Endothelial cell of umbilical vein (primary cell): ENCODE measurements around the gene TICAM1. TPM values are rescaled to one million over a fixed set of nuclear protein-coding genes. Genes with fewer than 3 reads are reported as not detected.

ENCODE experiments used
- BruUV-seq: library from RNA; stranded (reverse); fragments of 400-500 nt; replicated peaks from 2 replicates; lab custom pipeline; 2021; lab: Mats Ljungman, UMichigan
- CTCF ChIA-PET: fragments of 300-600, 350-600 bp; sonication (Branson Sonifier 250); formaldehyde crosslinking; loops from one replicate; lab custom pipeline; 2021; ENCODE audit warnings: antibody characterized with exemption, inconsistent platforms; lab: Charles Lee
- POLR2A ChIA-PET: fragments of 300-600, 350-600 bp; sonication (Branson Sonifier 250); formaldehyde crosslinking; loops from one replicate; lab custom pipeline; 2021; ENCODE audit warnings: antibody characterized with exemption, inconsistent platforms; lab: Charles Lee
- DNase-seq: peaks from one replicate; pipeline ENCODE4 v3.0.0-alpha.2; 2011; ENCODE audit warnings: low read depth, low spot score
- FAIRE-seq: peaks from 2 replicates; lab custom pipeline; 2011; peaks lifted over from hg19 to GRCh38; lab: Jason Lieb, UNC
- H2AFZ ChIP-seq: 2 replicates; pipeline ENCODE4 v1.6.0; 2012; ENCODE audit warnings: low read depth, low read length, control low read depth, inconsistent platforms
- H3K27ac ChIP-seq: 2 replicates; pipeline ENCODE4 v1.5.1; 2011; ENCODE audit warnings: low read depth, mild to moderate bottlenecking, control low read depth, low read length, moderate library complexity; ENCODE audit not compliant: insufficient read depth
- H3K27me3 ChIP-seq, 2 experiments: 2 replicates each; pipeline versions ENCODE4 v1.6.0 to v1.6.1; 2011; ENCODE audit warnings: low read length in 2 of 2, mixed read lengths in 1 of 2; ENCODE audit not compliant: control insufficient read depth in 2 of 2, insufficient read depth in 2 of 2
- H3K36me3 ChIP-seq, 2 experiments: 2 replicates in 1 of 2; 3 replicates in 1 of 2; pipeline ENCODE4 v1.5.1; 2011; ENCODE audit warnings: low read length in 2 of 2, mild to moderate bottlenecking in 1 of 2, moderate library complexity in 1 of 2; ENCODE audit not compliant: control insufficient read depth in 2 of 2, insufficient read depth in 2 of 2; ENCODE audit errors: extremely low read depth in 1 of 2
- H3K4me1 ChIP-seq: 3 replicates; pipeline ENCODE4 v1.5.1; 2011; ENCODE audit warnings: mild to moderate bottlenecking, low read length; ENCODE audit not compliant: control insufficient read depth, insufficient read depth; ENCODE audit errors: extremely low read depth
- H3K4me2 ChIP-seq: 2 replicates; pipeline ENCODE4 v1.6.1; 2011; ENCODE audit warnings: low read length, control low read depth, mixed read lengths; ENCODE audit not compliant: insufficient read depth
- H3K4me3 ChIP-seq, 3 experiments: fragments of 200-600 bp in 1 of 3; sonication (generic), shearing (Covaris generic) in 1 of 3; replicated peaks in 1 of 3; 2 replicates each; pipeline ENCODE4 v1.5.1; 2011 to 2016; ENCODE audit warnings: control low read depth in 3 of 3, low read length in 3 of 3, mild to moderate bottlenecking in 2 of 3, inconsistent platforms in 1 of 3, low read depth in 1 of 3, moderate library complexity in 1 of 3; ENCODE audit not compliant: insufficient read depth in 1 of 3
- H3K79me2 ChIP-seq: 2 replicates; pipeline ENCODE4 v1.6.0; 2012; ENCODE audit warnings: low read length, inconsistent platforms; ENCODE audit not compliant: control insufficient read depth, insufficient read depth
- H3K9ac ChIP-seq: replicated peaks from 2 replicates; pipeline ENCODE3; 2011; ENCODE audit warnings: low read length, control low read depth; ENCODE audit not compliant: insufficient read depth; ENCODE audit errors: extremely low read depth
- H3K9me1 ChIP-seq: replicated peaks from 3 replicates; pipeline ENCODE4 v1.6.0; 2011; ENCODE audit warnings: mild to moderate bottlenecking, low read length; ENCODE audit not compliant: control insufficient read depth, insufficient read depth; ENCODE audit errors: extremely low read depth
- H3K9me3 ChIP-seq: replicated peaks from 2 replicates; pipeline ENCODE4 v1.5.1; 2012; ENCODE audit warnings: low read length, inconsistent platforms; ENCODE audit not compliant: control insufficient read depth, insufficient read depth
- H4K20me1 ChIP-seq: replicated peaks from 2 replicates; pipeline ENCODE3; 2011; ENCODE audit warnings: mild to moderate bottlenecking, low read length; ENCODE audit not compliant: control insufficient read depth, insufficient read depth; ENCODE audit errors: extremely low read depth
- EZH2 ChIP-seq: IDR thresholded peaks from 2 replicates; pipeline ENCODE4 v1.6.1; 2012; ENCODE audit warnings: borderline replicate concordance, low read depth, mild to moderate bottlenecking, moderate library complexity, low read length, inconsistent platforms; ENCODE audit not compliant: severe bottlenecking
- FOS ChIP-seq: IDR thresholded peaks from 2 replicates; pipeline ENCODE4 v1.6.1; 2011; ENCODE audit warnings: mild to moderate bottlenecking, low read length, moderate library complexity, borderline replicate concordance; ENCODE audit not compliant: insufficient read depth
- GATA2 ChIP-seq: IDR thresholded peaks from 2 replicates; pipeline ENCODE4 v1.7.0; 2011; ENCODE audit warnings: low read depth, mild to moderate bottlenecking, moderate library complexity, mixed read lengths, low read length; ENCODE audit not compliant: insufficient read length, insufficient read depth
- JUN ChIP-seq: IDR thresholded peaks from 2 replicates; pipeline ENCODE4 v1.6.1; 2011; ENCODE audit warnings: borderline replicate concordance, low read depth; ENCODE audit not compliant: insufficient read length, insufficient read depth
- MYC ChIP-seq: IDR thresholded peaks from one replicate; pipeline ENCODE4 v1.6.1; 2011; ENCODE audit warnings: mild to moderate bottlenecking, low read depth, low read length
- POLR2A ChIP-seq: IDR thresholded peaks from 2 replicates; pipeline ENCODE4 v1.6.1; 2012; ENCODE audit warnings: low read depth, mild to moderate bottlenecking, control low read depth, low read length
- POLR2AphosphoS5 ChIP-seq: IDR thresholded peaks from 2 replicates; pipeline ENCODE4 v1.6.1; 2012; ENCODE audit warnings: low read depth, mild to moderate bottlenecking, control low read depth, low read length, moderate library complexity; ENCODE audit not compliant: insufficient read depth
- dilution Hi-C: fragments of 300-500 bp; cut with MboI; formaldehyde crosslinking; loops from one replicate; pipeline ENCODE4 v1.15.0; 2019; ENCODE audit warnings: low sequenced_read_pairs; ENCODE audit not compliant: extremely low pct_ligation_motif_present
- intact Hi-C: fragments of 100-400 bp; cut with micrococcal nuclease; formaldehyde crosslinking; loops from one replicate; pipeline ENCODE4 v1.10.0; 2022
- polyA plus RNA-seq, 4 experiments: library from polyadenylated mRNA; depleted of rRNA in 3 of 4; stranded (reverse) in 3 of 4; unstranded in 1 of 4; fragments of >200 nt; gene quantifications; 2 replicates each; pipeline versions ENCODE4 v1.2.1 to v1.2.3, GENCODE V29; 2011 to 2012; ENCODE audit warnings: missing spikeins in 1 of 4
- total RNA-seq: library from RNA; stranded (reverse); gene quantifications from 2 replicates; pipeline ENCODE4 v1.2.3, GENCODE V29; 2021
- TF ChIP-seq, protein P1 (sequence below), 2 donors: IDR thresholded peaks; 1 replicate in 1 of 2; 2 replicates in 1 of 2; pipeline ENCODE4 v1.5.1; 2011; ENCODE audit warnings: low read length in 2 of 2, mild to moderate bottlenecking in 2 of 2, moderate library complexity in 2 of 2, control low read depth in 1 of 2, inconsistent platforms in 1 of 2, low read depth in 1 of 2; ENCODE audit not compliant: insufficient read depth in 1 of 2; ENCODE audit errors: extremely low read depth in 1 of 2
- TF ChIP-seq, protein P2 (sequence below): IDR thresholded peaks from 2 replicates; pipeline ENCODE4 v1.6.1; 2011; ENCODE audit not compliant: insufficient read depth, insufficient read length

TICAM1 gene
- total and polyA plus RNA-seq, 2 donors (not counting 3 experiments of a cell fraction or from before 2014, with no cell fraction given) = 4.8 to 17.6 TPM

DNA sequence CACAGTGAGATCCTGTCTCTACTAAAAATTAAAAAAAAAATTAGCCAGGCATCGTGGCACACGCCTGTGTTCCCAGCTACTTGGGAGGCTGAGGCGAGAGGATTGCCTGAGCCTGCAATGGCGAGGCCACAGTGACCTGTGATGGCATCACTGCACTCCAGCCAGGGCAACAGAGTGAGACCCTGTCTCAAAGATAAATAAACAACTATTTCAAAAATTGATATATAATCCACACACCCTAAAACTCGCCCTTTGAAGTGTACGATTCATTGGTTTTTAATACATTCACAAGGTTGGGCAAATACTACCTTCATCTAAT, 12.1 kb upstream of the TICAM1 start:
- H3K36me3 ChIP-seq = peaks cover 9 to 33% of the 10 kb centered on the region in 2 experiments
- TF ChIP-seq FOS (no peak), POLR2A (no peak), GATA2 (no peak), POLR2AphosphoS5 (no peak), JUN (no peak), EZH2 (no peak), MYC (no peak)
- TF ChIP-seq, protein P1, sequence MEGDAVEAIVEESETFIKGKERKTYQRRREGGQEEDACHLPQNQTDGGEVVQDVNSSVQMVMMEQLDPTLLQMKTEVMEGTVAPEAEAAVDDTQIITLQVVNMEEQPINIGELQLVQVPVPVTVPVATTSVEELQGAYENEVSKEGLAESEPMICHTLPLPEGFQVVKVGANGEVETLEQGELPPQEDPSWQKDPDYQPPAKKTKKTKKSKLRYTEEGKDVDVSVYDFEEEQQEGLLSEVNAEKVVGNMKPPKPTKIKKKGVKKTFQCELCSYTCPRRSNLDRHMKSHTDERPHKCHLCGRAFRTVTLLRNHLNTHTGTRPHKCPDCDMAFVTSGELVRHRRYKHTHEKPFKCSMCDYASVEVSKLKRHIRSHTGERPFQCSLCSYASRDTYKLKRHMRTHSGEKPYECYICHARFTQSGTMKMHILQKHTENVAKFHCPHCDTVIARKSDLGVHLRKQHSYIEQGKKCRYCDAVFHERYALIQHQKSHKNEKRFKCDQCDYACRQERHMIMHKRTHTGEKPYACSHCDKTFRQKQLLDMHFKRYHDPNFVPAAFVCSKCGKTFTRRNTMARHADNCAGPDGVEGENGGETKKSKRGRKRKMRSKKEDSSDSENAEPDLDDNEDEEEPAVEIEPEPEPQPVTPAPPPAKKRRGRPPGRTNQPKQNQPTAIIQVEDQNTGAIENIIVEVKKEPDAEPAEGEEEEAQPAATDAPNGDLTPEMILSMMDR (IDR thresholded peaks at IDR 0.05; ENCODE audit: extremely low read depth in 1 of 2, insufficient read depth in 1 of 2, low read depth in 1 of 2, low read length in 2 of 2) = no peak
- TF ChIP-seq, protein P2, sequence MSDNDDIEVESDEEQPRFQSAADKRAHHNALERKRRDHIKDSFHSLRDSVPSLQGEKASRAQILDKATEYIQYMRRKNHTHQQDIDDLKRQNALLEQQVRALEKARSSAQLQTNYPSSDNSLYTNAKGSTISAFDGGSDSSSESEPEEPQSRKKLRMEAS = no peak
- no TSS peak for BruUV-seq
- ChIA-PET CTCF (interaction anchor here (1.1 to 7.0 kb wide), 2 partner anchors 8 to 33 kb away, joined by 6 to 59 read pairs; no protein-coding TSS in a partner anchor), POLR2A (no interaction called here)
- no peaks in the 10 kb centered on the region for H4K20me1 ChIP-seq
- DNase-seq (no peak), FAIRE-seq (no peak)
- no peaks in the 10 kb centered on the region for H3K27me3 ChIP-seq
- no peak overlapping the region for H3K27ac ChIP-seq
- dilution Hi-C loops = no loop called here
- H3K9me3 ChIP-seq = no peaks in the 10 kb centered on the region
- H3K4me1 ChIP-seq = no peaks in the 10 kb centered on the region
- no peaks in the 10 kb centered on the region for H3K9me1 ChIP-seq
- H3K4me2 ChIP-seq = no peak overlapping the region
- H3K4me3 ChIP-seq = no peak overlapping the region
- no peaks in the 10 kb centered on the region for H3K79me2 ChIP-seq
- intact Hi-C loops = no loop called here
- H2AFZ ChIP-seq = no peak overlapping the region
- H3K9ac ChIP-seq = no peak overlapping the region
